Ureter (tissue), 1 donor: ENCODE data around the gene ZAR1L. TPM values are rescaled to one million over a fixed set of nuclear protein-coding genes. Genes with fewer than 3 reads are reported as not detected.

ENCODE experiments used
- DNase-seq: peaks from one replicate; pipeline ENCODE4 v3.0.0-alpha.2; 2020; ENCODE audit warnings: low spot score
- total RNA-seq: library from RNA; stranded (reverse); gene quantifications from one replicate; pipeline ENCODE4 v1.2.4, GENCODE V29; 2023
- donor health status: DM: yes; HTN: yes; CAD: no.

Gene ZAR1L
- total RNA-seq, 1 donor from 2014 or later: not detected

GRCh38 chr13:32302461-32302860, 12.7 kb downstream of the ZAR1L start:
- DNase-seq: no peak

- no peak for DNase-seq
Observed at GRCh38 chr13:32300920-32301319, 14.2 kb downstream of the ZAR1L start.

GRCh38 chr13:32300406-32300805, 14.8 kb downstream of the ZAR1L start:
- DNase-seq: no peak

GRCh38 chr13:32299893-32300292, 15.3 kb downstream of the ZAR1L start:
- no peak for DNase-seq

- no peak for DNase-seq
Observed at GRCh38 chr13:32298695-32299094, 16.5 kb downstream of the ZAR1L start.

GRCh38 chr13:32297206-32297605, 18.0 kb downstream of the ZAR1L start:
- no peak for DNase-seq

- DNase-seq: no peak
Observed at GRCh38 chr13:32285633-32285965, 29.6 kb downstream of the ZAR1L start.

- peak; percentile 77 for DNase-seq
Observed at GRCh38 chr13:32284927-32285632, 30.1 kb downstream of the ZAR1L start.

- no peak for DNase-seq
Observed at GRCh38 chr13:32282096-32282711, 33.0 kb downstream of the ZAR1L start.

- no peak for DNase-seq
Observed at GRCh38 chr13:32281096-32281495, 34.1 kb downstream of the ZAR1L start.

- DNase-seq: no peak
Observed at GRCh38 chr13:32278426-32278825, 36.7 kb downstream of the ZAR1L start.

GRCh38 chr13:32277839-32278238, 37.3 kb downstream of the ZAR1L start:
- DNase-seq: no peak

- DNase-seq: no peak
Observed at GRCh38 chr13:32272021-32272683, 43.0 kb downstream of the ZAR1L start.

- no peak for DNase-seq
Observed at GRCh38 chr13:32267836-32268439, 47.2 kb downstream of the ZAR1L start.

GRCh38 chr13:32266130-32266529, 49.0 kb downstream of the ZAR1L start:
- DNase-seq: no peak

GRCh38 chr13:32265726-32266125, 49.4 kb downstream of the ZAR1L start:
- DNase-seq: no peak

GRCh38 chr13:32264407-32264806, 50.8 kb downstream of the ZAR1L start:
- DNase-seq: peak; percentile 55

- no peak for DNase-seq
Observed at GRCh38 chr13:32262619-32263018, 52.5 kb downstream of the ZAR1L start.

GRCh38 chr13:32262165-32262564, 53.0 kb downstream of the ZAR1L start:
- no peak for DNase-seq

- peak; percentile 67 for DNase-seq
Observed at GRCh38 chr13:32261567-32261966, 53.6 kb downstream of the ZAR1L start.

- no peak for DNase-seq
Observed at GRCh38 chr13:32259116-32259515, 56.0 kb downstream of the ZAR1L start.

- DNase-seq: no peak
Observed at GRCh38 chr13:32257649-32258048, 57.5 kb downstream of the ZAR1L start.

GRCh38 chr13:32256243-32256642, 58.9 kb downstream of the ZAR1L start:
- no peak for DNase-seq
